OCI-LY7 (cell line): ENCODE results near the gene DPP10. TPM values are rescaled to one million over a fixed set of nuclear protein-coding genes. Genes with fewer than 3 reads are reported as not detected.

Source experiments
- BruUV-seq: library from RNA; stranded (reverse); fragments of 400-500 nt; replicated peaks from 2 replicates; lab custom pipeline; 2021; lab: Mats Ljungman, UMichigan
- CTCF ChIA-PET: fragments of 300-600 bp; sonication (Branson Sonifier 250); formaldehyde crosslinking; loops from one replicate; lab custom pipeline; 2022; ENCODE audit warnings: antibody characterized with exemption; ENCODE audit not compliant: unreplicated experiment; lab: Charles Lee
- POLR2A ChIA-PET: fragments of 300-600 bp; sonication (Branson Sonifier 250); formaldehyde crosslinking; loops from one replicate; lab custom pipeline; 2022; ENCODE audit warnings: antibody characterized with exemption; lab: Charles Lee
- DNase-seq: peaks from one replicate; pipeline ENCODE4 v3.0.0-alpha.2; 2015; ENCODE audit warnings: low spot score
- H2AFZ ChIP-seq: fragments of 200-600 bp; sonication (generic), shearing (Covaris generic); 2 replicates; pipeline ENCODE4 v1.6.1; 2014; ENCODE audit warnings: mild to moderate bottlenecking, antibody characterized with exemption, low read length, moderate library complexity
- H3K27ac ChIP-seq: fragments of 200-600 bp; sonication (generic); 2 replicates; pipeline ENCODE4 v1.5.1; 2014; ENCODE audit warnings: mixed run types, low read depth, mild to moderate bottlenecking, moderate library complexity, low read length, inconsistent platforms; ENCODE audit not compliant: poor library complexity, severe bottlenecking
- H3K36me3 ChIP-seq: fragments of 200-600 bp; sonication (generic); 2 replicates; pipeline ENCODE4 v1.6.1; 2014; ENCODE audit warnings: mild to moderate bottlenecking, antibody characterized with exemption, low read length, moderate library complexity, mixed read lengths; ENCODE audit not compliant: insufficient read depth
- H3K4me1 ChIP-seq: fragments of 200-600 bp; sonication (generic); 2 replicates; pipeline ENCODE4 v1.5.1; 2014; ENCODE audit warnings: mild to moderate bottlenecking, low read length; ENCODE audit not compliant: insufficient read depth, poor library complexity, severe bottlenecking
- H3K4me2 ChIP-seq: fragments of 200-600 bp; sonication (generic); 2 replicates; pipeline ENCODE4 v1.6.1; 2014; ENCODE audit warnings: mild to moderate bottlenecking, low read length
- H3K4me3 ChIP-seq: fragments of 200-600 bp; sonication (generic); 2 replicates; pipeline ENCODE4 v1.5.1; 2014; ENCODE audit warnings: mild to moderate bottlenecking, low read depth, low read length; ENCODE audit not compliant: poor library complexity, severe bottlenecking
- H3K79me2 ChIP-seq: fragments of 200-600 bp; sonication (generic); 2 replicates; pipeline ENCODE4 v1.6.1; 2016; ENCODE audit warnings: low read depth, mild to moderate bottlenecking, low read length, moderate library complexity, mixed read lengths; ENCODE audit not compliant: insufficient read depth
- H3K9me2 ChIP-seq: fragments of 200-600 bp; sonication (generic); 2 replicates; pipeline ENCODE4 v1.6.1; 2016; ENCODE audit warnings: mild to moderate bottlenecking, low read length, mixed read lengths; ENCODE audit not compliant: insufficient read depth
- H3K9me3 ChIP-seq: fragments of 200-600 bp; sonication (generic); 2 replicates; pipeline ENCODE4 v1.6.1; 2014; ENCODE audit warnings: mild to moderate bottlenecking, mixed run types, low read length, mixed read lengths
- H4K20me1 ChIP-seq: fragments of 200-600 bp; sonication (generic); 2 replicates; pipeline ENCODE4 v1.6.1; 2014; ENCODE audit warnings: mild to moderate bottlenecking, antibody characterized with exemption, low read length, moderate library complexity, mixed read lengths; ENCODE audit not compliant: insufficient read depth
- CTCF ChIP-seq: fragments of 200-600 bp; sonication (generic); conservative IDR thresholded peaks from 2 replicates; pipeline ENCODE4 v1.5.1; 2014; ENCODE audit warnings: mild to moderate bottlenecking, antibody characterized with exemption, low read length, moderate library complexity, mixed read lengths
- EZH2phosphoT487 ChIP-seq: fragments of 200-600 bp; sonication (generic); IDR thresholded peaks from 2 replicates; pipeline ENCODE4 v1.6.1; 2018; ENCODE audit warnings: low read depth, borderline replicate concordance, mild to moderate bottlenecking, mixed run types, antibody characterized with exemption, low read length, moderate library complexity, mixed read lengths
- intact Hi-C: fragments of 100-400 bp; cut with micrococcal nuclease; formaldehyde crosslinking; loops from one replicate; pipeline ENCODE4 v1.10.0; 2022; ENCODE audit not compliant: unreplicated experiment
- total RNA-seq, 2 experiments: library from RNA; depleted of rRNA in 1 of 2; stranded (reverse); fragments of >200 nt in 1 of 2; shearing (Covaris generic) in 1 of 2; gene quantifications; 2 replicates each; pipeline ENCODE4 v1.2.3, GENCODE V29; 2014 to 2022

The DPP10 gene
- total RNA-seq, 2 experiments from 2014 or later, result not detected

GRCh38 chr2:115234186-115234585 lies 791.7 kb downstream of the DPP10 start:
- Histone ChIP-seq H3K36me3 (no peaks in the 10 kb centered on the region), H3K4me2 (no peak overlapping the region), H3K4me1 (no peaks in the 10 kb centered on the region), H2AFZ (no peak overlapping the region), H3K79me2 (no peaks in the 10 kb centered on the region), H3K9me3 (no peaks in the 10 kb centered on the region), H3K4me3 (no peak overlapping the region), H4K20me1 (no peaks in the 10 kb centered on the region), H3K27ac (no peak overlapping the region), H3K9me2 (no peaks in the 10 kb centered on the region)
- intact Hi-C loops, result no loop called here
- ChIA-PET CTCF (no interaction called here), POLR2A (interaction anchor here (0.6 kb wide), 1 partner anchor 1959 kb away, joined by 3 read pairs; no protein-coding TSS in a partner anchor)
- no peak for TF ChIP-seq EZH2phosphoT487
- no peak for TF ChIP-seq CTCF
- BruUV-seq, result no TSS peak
- DNase-seq, result no peak

GRCh38 chr2:115234737-115235136 lies 792.3 kb downstream of the DPP10 start:
- CTCF ChIA-PET, result no interaction called here
- no peak for TF ChIP-seq CTCF
- TF ChIP-seq EZH2phosphoT487, result no peak

GRCh38 chr2:115248066-115248465 lies 805.6 kb downstream of the DPP10 start:
- Histone ChIP-seq H3K4me1 (no peaks in the 10 kb centered on the region), H3K9me3 (no peaks in the 10 kb centered on the region), H2AFZ (no peak overlapping the region), H4K20me1 (no peaks in the 10 kb centered on the region), H3K79me2 (no peaks in the 10 kb centered on the region), H3K27ac (no peak overlapping the region), H3K36me3 (no peaks in the 10 kb centered on the region), H3K9me2 (no peaks in the 10 kb centered on the region), H3K4me2 (no peak overlapping the region), H3K4me3 (no peak overlapping the region)
- ChIA-PET CTCF (no interaction called here), POLR2A (no interaction called here)
- no peak for DNase-seq
- intact Hi-C loops, result no loop called here
- BruUV-seq, result no TSS peak
- TF ChIP-seq CTCF (no peak), EZH2phosphoT487 (no peak)

More at GRCh38 chr2:115234737-115235136, 792.3 kb downstream of the DPP10 start:
- Histone ChIP-seq H3K9me3 (no peaks in the 10 kb centered on the region), H2AFZ (no peak overlapping the region), H3K4me3 (no peak overlapping the region), H3K79me2 (no peaks in the 10 kb centered on the region), H4K20me1 (no peaks in the 10 kb centered on the region), H3K9me2 (no peaks in the 10 kb centered on the region), H3K36me3 (no peaks in the 10 kb centered on the region), H3K4me1 (no peaks in the 10 kb centered on the region), H3K4me2 (no peak overlapping the region), H3K27ac (no peak overlapping the region)
- DNase-seq, result no peak
- intact Hi-C loops, result no loop called here
- POLR2A ChIA-PET, result no interaction called here
- BruUV-seq, result no TSS peak
